DMS114 treated with DMSO at 0.1 percent for 48 hours (cell line): ENCODE data around the gene TKT.

Experiments used
- DNase-seq: peaks from one replicate; lab custom pipeline; 2025; ENCODE audit not compliant: unreplicated experiment; lab: John Stamatoyannopoulos, UW

Gene TKT

DNA sequence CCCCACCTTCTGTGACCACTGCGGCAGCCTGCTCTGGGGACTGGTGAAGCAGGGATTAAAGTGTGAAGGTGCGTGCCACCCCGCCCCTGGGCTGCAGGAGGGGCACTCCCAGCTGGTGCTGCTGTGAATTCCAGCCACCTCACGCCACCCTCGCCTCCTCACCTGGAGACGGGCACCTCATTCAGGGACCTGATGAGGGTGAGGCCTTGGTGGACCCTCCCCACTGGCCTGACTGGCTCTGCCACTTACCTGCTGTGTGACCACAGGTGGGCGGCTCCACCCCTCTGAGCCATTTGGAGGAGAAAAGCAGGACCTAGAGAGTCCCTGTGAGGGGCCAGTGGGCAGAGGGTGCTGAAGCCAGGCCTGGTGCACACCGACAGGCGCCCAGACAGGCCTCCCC is 72.3 kb downstream of the TKT start:
- no peak for DNase-seq

DNA sequence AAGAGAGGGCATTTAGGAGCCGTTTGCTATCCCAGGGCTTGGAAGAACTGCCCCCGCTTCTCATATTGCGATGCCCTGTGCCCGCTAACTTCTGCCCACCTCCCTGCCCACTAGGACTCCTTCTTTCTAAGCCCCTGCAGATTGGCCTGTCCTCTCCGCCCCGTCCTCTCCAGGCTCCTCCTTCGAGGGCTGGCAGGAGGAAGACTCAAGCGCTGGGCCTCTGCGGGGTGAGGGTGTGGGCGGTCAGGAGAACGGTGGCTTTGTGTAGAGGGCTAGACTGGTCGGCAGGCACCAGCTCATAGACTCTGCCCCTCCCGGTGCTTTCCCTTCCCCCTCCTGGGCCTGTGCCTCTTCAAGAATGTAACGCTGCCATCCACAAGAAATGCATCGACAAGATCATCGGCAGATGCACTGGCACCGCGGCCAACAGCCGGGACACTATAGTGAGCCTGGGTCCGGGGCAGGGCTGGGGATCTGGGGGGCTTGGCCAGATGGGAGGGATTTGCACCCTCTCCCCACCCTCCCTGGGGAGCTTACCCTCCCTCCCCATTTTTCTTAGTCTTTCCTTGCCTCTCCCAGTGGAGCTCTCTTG is 73.0 kb downstream of the TKT start:
- no peak for DNase-seq

DNA sequence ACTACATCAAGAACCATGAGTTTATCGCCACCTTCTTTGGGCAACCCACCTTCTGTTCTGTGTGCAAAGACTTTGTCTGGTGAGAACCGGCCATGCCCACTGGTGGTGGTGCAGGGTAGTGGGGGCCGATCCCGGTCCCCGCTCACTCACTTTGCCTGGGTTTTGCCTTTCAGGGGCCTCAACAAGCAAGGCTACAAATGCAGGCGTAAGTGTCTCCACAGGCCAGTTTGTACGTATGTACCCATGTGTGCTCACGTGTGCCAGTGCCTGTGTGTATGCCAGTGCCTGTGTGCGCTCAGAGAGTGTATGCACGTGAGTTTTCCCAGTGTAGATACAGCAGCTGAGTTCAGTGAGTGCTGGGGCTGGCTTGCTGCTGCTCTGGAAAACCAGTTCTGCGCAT is 74.3 kb downstream of the TKT start:
- DNase-seq, result no peak

DNA sequence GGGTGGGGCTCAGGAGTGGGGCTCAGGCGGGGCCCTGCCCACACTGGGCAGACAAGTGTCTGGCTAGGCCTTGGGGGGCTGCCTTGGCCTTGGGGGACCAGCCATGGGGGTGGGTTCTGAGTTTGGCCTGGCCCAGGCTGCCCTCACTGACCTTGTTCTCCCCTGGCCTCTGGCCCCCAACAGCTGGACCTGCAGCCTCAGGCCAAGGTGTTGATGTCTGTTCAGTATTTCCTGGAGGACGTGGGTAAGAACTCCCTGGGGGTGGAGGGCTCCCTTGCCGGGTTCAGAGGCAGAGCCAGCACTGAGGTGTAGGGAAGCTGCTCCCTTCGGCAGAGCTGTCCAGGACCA is 74.8 kb downstream of the TKT start:
- DNase-seq, result no peak

DNA sequence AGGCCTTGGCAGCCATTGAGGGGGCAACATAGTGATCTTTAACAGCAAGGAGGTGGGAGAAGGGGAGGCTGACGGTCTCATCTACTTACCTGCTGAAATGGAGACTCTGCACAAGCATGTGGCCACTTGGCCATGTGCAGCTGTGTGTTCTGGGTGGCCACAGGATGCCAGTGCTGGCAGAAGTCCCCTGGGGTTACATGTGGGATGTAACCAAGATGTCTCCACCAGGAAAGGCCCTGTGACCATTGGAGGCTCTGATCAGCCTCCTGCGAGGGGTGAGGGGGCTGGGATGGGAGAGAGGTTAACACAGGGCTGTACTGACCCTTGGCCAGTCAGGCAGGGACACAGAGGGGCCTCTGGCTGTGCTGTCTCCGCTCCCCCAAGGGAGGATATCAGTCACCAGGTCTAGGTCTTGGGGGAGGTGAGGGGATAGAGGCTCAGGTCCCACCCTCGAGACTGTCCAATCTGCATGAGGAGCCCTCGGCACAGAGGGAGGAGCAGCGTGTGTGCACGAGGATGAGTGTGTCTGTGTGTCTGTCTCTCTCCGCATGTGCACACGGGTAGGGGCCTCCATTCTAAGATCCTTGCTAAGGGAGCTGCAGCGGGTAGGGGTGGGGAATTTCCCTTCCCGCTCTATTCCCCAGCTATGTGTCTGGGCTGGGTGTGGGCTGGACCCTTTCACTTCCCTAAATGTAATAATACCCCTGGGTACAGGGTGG is 75.4 kb downstream of the TKT start:
- no peak for DNase-seq

DNA sequence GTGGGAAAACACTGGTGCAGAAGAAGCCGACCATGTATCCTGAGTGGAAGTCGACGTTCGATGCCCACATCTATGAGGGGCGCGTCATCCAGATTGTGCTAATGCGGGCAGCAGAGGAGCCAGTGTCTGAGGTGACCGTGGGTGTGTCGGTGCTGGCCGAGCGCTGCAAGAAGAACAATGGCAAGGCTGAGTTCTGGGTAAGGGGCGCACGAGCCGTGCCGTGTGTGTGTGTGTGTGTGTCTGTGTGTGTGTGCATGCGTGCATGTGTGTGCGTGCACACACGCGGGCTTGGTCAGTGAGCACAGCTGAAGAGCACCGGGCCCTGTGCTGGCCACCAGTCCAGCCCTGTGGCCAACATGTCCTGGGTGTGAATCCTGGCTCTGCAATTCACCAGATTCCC is 76.2 kb downstream of the TKT start:
- no peak for DNase-seq

DNA sequence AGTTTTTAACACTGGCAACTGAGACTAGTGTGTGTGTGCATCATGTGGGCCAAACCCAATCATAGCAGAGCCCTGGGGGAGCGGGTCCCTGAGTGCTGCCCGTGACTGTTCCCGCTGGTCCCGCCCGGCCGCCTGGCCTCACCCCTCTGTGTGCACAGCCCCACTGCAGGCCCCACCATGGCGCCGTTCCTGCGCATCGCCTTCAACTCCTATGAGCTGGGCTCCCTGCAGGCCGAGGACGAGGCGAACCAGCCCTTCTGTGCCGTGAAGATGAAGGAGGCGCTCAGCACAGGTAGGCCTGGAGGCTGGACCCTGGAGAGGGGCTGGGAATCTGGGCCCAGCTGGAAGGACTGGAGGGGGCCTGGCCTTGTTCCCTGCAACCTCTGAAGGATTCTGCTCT is 77.6 kb downstream of the TKT start:
- DNase-seq, result no peak

DNA sequence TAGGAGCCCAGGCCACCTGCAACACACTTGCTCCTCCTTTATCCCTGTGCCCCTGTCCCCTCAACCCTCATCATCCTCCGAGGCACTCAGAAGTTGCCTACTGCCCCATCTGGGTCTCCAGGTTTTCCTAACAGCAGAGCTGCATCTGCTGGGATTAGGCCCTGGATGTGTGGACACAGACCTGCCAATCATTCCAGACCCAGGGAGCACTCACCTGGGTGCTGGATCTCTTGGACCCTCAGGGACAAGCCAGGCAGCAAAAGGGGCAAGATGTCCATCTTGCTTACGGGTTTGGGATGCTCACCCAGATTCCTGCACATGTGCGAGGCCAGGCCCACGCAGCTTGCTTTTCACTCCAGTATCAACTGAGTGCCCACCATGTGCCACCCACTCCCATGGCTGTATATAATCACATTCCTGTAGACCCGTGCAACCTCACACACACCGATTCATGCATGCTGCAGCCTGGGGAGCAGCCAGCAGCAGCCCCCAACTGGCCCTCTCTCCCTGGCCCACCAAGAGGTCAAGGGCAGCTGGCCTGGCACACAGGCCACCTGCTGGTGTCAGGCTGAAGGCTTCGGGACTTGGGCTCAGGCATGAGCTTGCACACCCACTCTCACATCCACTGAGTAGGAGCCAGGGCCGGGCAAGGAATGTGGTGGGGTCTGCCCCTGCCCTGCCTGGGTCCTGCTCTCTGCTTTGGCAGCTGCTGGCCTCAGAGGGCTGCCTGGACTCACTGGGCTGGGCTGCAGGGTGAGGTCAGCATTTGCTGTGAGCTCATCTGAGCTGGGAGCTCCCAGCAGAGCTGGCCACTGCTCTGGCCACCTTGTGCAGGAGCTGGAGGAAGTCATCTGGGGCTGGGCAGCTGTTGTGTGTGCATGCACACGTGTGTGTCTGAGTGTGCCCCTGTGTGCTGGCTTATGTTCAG is 79.9 kb downstream of the TKT start:
- DNase-seq, result no peak
